Mucosa of descending colon (tissue), 3 donors: ENCODE measurements around the gene LRRC4B. TPM values are rescaled to one million over a fixed set of nuclear protein-coding genes. Genes with fewer than 3 reads are reported as not detected.

Experiments used
- ATAC-seq: fragments of 200-7000 bp; cut with Tn5 transposase; one replicate; pipeline ENCODE4 v1.9.1; 2020; ENCODE audit warnings: mild to moderate bottlenecking, moderate library complexity
- DNase-seq, 3 donors: peaks; one replicate each; pipeline ENCODE4 v3.0.0-alpha.2; 2020
- H3K36me3 ChIP-seq: fragments of 200-600 bp; one replicate; pipeline ENCODE4 v1.8.0; 2021; ENCODE audit warnings: low read depth, mild to moderate bottlenecking
- H3K4me1 ChIP-seq: fragments of 200-600 bp; one replicate; pipeline ENCODE4 v1.8.0; 2021; ENCODE audit warnings: low read depth, mild to moderate bottlenecking
- H3K4me3 ChIP-seq: fragments of 200-600 bp; one replicate; pipeline ENCODE4 v1.8.0; 2021; ENCODE audit warnings: mild to moderate bottlenecking
- H3K9me3 ChIP-seq: fragments of 200-600 bp; one replicate; pipeline ENCODE4 v1.8.0; 2021; ENCODE audit warnings: mild to moderate bottlenecking
- CTCF ChIP-seq: fragments of 200-600 bp; IDR thresholded peaks from one replicate; pipeline ENCODE4 v1.8.0; 2022; ENCODE audit warnings: antibody characterized with exemption, mild to moderate bottlenecking
- intact Hi-C, 2 donors: fragments of 100-400 bp; cut with DNase I in 1 of 2; cut with micrococcal nuclease in 1 of 2; formaldehyde crosslinking; loops; one replicate each; pipeline versions ENCODE4 v1.11.0 to v1.11.1; 2022; cut with DNase I, micrococcal nuclease
- total RNA-seq, 3 donors: library from RNA; stranded (reverse); fragmentation: NEBNext Ultra II Directional in 2 of 3; extraction: Animal tissue kit (Norgen Biotek cat#: 25700) in 2 of 3; gene quantifications; one replicate each; pipeline versions ENCODE4 v1.2.1 to v1.2.4, GENCODE V29; 2021 to 2023
- donor health status: DM: no; HTN: no; CAD: no; lungs with moderate emphysema.
- donor health status: DM: no; HTN: no; CAD: no.
- donor health status: DM: no; HTN: yes; CAD: no.

Gene LRRC4B
- total RNA-seq, 3 donors from 2014 or later = 0.52 to 4.8 (median 1.3) TPM

DNA sequence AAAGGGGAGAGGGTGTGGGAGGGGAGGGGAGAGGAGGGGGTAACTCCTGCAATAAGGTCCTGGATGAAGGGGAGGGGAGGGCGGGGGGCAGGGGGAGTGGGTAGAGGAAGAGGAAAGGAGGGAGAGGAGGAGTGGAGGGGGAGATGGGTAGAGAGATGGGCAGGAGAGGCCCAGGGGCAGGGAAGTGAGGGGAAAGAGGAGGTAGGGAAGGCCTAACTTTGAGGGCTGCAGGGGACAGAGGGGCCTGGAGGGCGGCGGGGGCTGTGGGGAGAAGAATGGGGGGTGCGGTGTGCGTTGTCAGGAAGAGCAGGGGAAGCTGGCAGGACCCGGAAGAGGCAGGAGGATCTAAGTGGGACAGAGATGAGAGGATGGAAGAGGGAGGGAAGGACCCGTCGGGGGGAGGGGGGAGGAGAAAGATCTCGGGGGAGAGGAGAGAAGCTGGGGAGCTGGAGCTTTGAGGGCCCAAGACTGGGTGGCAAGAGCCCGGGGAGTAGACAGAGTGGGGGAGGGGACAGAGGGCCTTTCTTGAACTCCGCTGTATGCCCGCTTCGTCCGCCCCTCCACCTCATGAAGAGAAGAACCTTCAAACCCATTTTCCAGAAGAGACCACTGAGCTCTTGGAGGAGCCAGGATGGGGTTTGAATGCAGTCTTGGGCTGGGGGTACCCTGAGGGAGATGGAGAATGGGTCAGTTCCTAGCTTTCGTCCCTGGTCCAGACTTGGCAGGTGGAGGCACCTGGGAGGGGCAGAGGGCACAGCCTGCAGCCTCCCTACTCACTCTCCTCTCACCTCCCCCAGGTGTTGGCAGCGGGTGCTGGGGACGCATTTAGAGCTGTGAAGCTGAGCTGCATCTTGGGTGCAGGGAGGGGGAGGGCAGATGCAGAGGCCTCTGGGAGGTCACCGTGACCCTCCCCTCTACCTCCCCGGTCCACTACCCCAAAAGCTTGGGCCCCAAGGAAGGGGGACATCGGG, 778 bp upstream of the LRRC4B start:
- TF ChIP-seq CTCF = no peak
- H3K4me1 ChIP-seq = no peaks in the 10 kb centered on the region
- H3K36me3 ChIP-seq = no peaks in the 10 kb centered on the region
- DNase-seq (no peak), ATAC-seq (no peak)
- no peak overlapping the region for H3K4me3 ChIP-seq
- intact Hi-C loops = no loop called here
- no peaks in the 10 kb centered on the region for H3K9me3 ChIP-seq

GRCh38 chr19:50567052-50567841, 988 bp downstream of the LRRC4B start:
- no peak overlapping the region for H3K4me3 ChIP-seq
- TF ChIP-seq CTCF = no peak
- DNase-seq (no peak), ATAC-seq (no peak)
- H3K9me3 ChIP-seq = no peaks in the 10 kb centered on the region
- intact Hi-C loops = no loop called here
- no peaks in the 10 kb centered on the region for H3K36me3 ChIP-seq
- H3K4me1 ChIP-seq = no peaks in the 10 kb centered on the region

GRCh38 chr19:50565984-50566903, 2.0 kb downstream of the LRRC4B start:
- Histone ChIP-seq H3K9me3 (no peaks in the 10 kb centered on the region), H3K36me3 (no peaks in the 10 kb centered on the region), H3K4me1 (no peaks in the 10 kb centered on the region), H3K4me3 (no peak overlapping the region)
- ATAC-seq (no peak), DNase-seq (no peak)
- intact Hi-C loops = no loop called here
- no peak for TF ChIP-seq CTCF

- DNase-seq = no peak
- TF ChIP-seq CTCF = no peak
- ATAC-seq = no peak
- intact Hi-C loops = no loop called here
- no peaks in the 10 kb centered on the region for H3K36me3 ChIP-seq
- H3K9me3 ChIP-seq = no peaks in the 10 kb centered on the region
- no peak overlapping the region for H3K4me3 ChIP-seq
- no peaks in the 10 kb centered on the region for H3K4me1 ChIP-seq
These were observed 3.8 kb downstream of the LRRC4B start for GRCh38 chr19:50564229-50565105.
